GM12801 (cell line): ENCODE measurements around the gene FNDC3A.

ENCODE experiments used
- CTCF ChIP-seq: IDR thresholded peaks from one replicate; pipeline ENCODE4 v1.5.1; 2011; ENCODE audit warnings: control low read depth; ENCODE audit not compliant: insufficient read length; ENCODE audit errors: extremely low read depth

FNDC3A gene

GRCh38 chr13:48977973-48978372, 2.3 kb downstream of the FNDC3A start:
- no peak for TF ChIP-seq CTCF

GRCh38 chr13:48978942-48979601, 3.4 kb downstream of the FNDC3A start:
- TF ChIP-seq CTCF = no peak

- no peak for TF ChIP-seq CTCF
Measured at GRCh38 chr13:48979892-48980291, 4.2 kb downstream of the FNDC3A start.

- no peak for TF ChIP-seq CTCF
Measured at GRCh38 chr13:48983331-48983730, 7.6 kb downstream of the FNDC3A start.

- TF ChIP-seq CTCF = no peak
Measured at GRCh38 chr13:48985756-48986155, 10.0 kb downstream of the FNDC3A start.

- TF ChIP-seq CTCF = no peak
Measured at GRCh38 chr13:48990900-48991299, 15.2 kb downstream of the FNDC3A start.

- TF ChIP-seq CTCF = no peak
Measured at GRCh38 chr13:48993150-48993549, 17.4 kb downstream of the FNDC3A start.
